Measurements from ENCODE around the gene ROPN1L.
"Not testable (repeated sequence)": the region's sequence is repeated elsewhere in the genome, so short reads cannot be mapped to it uniquely, and the experiment has no call there.

ROPN1L gene

GRCh38 chr5:10441083-10441991 lies at the start of gene ROPN1L:
Gene ROPN1L, plus strand, starts transcription at chr5:10441879. Its CDS starts 289 bp downstream, at chr5:10442168.
- no peak for FAIRE-seq

GRCh38 chr5:10392567-10393328 lies 48.9 kb upstream of the ROPN1L start:
- not testable (repeated sequence) for FAIRE-seq

GRCh38 chr5:10393491-10393890 lies 48.2 kb upstream of the ROPN1L start:
- no peak for FAIRE-seq

GRCh38 chr5:10396552-10396951 lies 45.1 kb upstream of the ROPN1L start:
- no peak for FAIRE-seq

- no peak for FAIRE-seq
These were observed 41.8 kb upstream of the ROPN1L start for GRCh38 chr5:10399839-10400238.

DNA sequence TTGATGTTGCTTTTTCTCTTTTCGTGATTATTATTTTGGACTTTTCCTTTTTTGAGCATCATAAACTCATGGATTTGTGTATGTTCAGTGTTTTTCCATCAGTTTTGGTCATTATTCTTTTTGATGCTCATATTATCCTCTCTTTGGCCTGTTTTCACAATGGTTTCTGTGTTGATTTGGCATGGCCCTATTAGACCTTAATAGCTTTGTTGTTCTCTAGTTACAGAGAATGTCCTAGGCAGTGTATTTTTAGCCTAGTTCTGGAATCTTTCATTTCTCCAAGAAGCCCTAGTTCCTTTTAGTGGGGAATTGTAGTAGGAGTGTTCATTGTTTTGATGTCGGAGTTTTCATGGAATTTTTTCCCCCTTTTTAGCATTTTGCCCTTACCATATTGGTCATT lies 41.3 kb upstream of the ROPN1L start:
- no peak for FAIRE-seq

DNA sequence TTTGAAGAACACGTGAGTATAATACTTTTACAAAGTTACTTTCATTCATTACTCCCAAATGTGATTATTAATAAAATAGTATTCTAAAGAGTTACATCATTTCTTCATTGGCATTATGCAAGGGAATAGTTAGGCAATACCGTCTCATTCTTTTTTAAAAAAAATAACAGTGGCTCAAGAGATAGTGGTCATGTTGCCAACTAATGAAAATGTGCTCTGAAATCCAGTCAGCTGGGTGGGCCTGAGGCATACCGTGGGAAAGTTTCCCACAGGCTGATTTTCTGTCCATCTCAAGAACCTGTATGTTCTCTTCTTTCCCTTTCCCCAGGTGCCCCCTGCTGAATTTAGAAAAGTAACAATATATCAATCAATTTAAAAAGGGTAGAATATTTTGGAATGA lies 40.8 kb upstream of the ROPN1L start:
- FAIRE-seq = no peak

- no peak for FAIRE-seq
These were observed 40.2 kb upstream of the ROPN1L start for GRCh38 chr5:10401498-10401897.

- no peak for FAIRE-seq
These were observed 37.9 kb upstream of the ROPN1L start for GRCh38 chr5:10403829-10404228.

GRCh38 chr5:10406651-10407050 lies 35.0 kb upstream of the ROPN1L start:
- FAIRE-seq = no peak

DNA sequence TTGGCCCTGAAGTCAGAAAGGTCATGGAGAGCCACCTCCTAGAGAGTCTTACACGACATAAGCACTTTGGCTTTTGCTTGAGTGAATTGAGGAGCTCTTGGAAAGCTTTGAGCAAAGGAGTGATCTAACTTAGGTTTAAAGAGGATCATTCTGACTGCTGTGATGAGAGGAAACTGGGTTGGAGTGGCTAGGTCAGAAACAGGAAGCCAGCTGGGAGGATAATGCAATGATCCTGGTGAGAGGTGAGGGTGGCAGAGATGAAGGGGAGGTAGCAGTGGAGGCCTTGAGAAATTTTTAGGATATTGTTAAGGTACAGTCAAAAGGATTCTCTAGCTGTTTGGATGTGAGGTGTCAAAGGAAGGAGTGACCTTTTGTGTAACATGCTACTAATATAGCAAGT lies 32.2 kb upstream of the ROPN1L start:
- FAIRE-seq = no peak

DNA sequence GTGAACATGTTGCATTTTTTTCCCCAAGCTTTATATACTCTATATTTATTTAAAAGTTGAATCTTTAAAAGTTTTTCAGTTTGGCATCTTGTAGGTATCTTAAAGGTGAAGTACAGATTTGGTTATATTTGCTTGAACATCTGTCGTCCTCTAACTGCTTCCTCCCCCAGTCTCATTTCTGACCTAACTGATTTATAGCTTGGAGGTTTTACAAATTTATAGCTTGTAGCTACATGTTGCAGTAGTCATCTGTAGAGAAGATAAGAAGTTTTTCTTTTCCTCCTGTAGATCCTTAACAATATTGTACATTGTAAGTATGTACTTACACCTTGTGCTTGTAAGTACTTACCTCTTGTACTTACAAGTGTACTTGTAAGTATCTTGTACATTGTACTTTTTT lies 31.0 kb upstream of the ROPN1L start:
- no peak for FAIRE-seq

GRCh38 chr5:10411336-10411735 lies 30.3 kb upstream of the ROPN1L start:
- no peak for FAIRE-seq

- FAIRE-seq = no peak
These were observed 24.8 kb upstream of the ROPN1L start for GRCh38 chr5:10416868-10417267.

DNA sequence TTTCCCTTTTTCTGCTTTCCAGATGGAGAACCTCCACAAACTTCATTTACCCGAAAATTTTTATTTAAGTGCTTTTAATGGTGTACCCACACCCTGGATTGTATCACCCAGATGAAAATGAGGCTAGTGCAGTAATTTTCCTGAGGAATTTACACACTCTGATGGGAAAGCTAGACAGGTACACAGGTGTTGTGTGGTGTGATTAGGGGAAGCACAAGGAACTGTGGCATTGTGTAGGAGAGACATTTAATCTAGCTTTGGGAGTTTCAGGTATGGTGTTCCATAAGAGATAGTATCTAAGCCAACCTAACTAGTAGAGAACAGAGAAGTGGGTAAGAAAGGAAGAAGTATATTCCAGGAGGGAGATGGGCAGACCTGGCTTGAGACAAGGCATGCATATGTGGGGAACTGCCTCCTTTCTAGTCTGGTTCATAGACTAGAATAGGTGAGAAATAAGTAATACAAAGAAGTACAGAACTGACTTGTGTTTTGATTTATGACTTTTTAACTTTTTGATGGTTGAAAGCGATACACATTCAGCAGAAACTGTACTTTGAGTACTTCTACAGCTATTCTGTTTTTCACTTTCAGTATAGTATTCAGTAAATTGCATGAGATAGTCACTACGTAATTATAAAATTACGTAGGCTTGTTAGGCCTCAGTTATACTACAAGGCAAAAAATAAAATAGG lies 22.9 kb upstream of the ROPN1L start:
- FAIRE-seq = no peak

DNA sequence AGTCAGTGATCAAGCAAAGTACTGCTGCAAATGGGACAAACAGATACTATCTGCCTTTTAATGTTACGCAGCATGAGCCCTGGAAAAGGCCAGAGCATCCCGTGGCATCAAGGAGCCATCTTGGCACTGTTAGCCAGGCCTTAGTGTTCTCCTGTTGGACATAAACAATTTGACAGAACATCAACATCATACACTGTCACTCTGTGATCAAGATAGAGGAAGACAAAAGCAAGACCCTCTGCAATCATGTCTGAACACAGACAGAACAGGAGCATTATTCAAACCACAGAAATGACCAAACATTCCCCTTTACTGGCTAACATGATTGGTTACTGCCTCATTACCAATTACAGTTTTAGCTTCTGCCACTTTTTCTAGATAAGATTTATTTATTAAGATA lies 21.2 kb upstream of the ROPN1L start:
- no peak for FAIRE-seq

DNA sequence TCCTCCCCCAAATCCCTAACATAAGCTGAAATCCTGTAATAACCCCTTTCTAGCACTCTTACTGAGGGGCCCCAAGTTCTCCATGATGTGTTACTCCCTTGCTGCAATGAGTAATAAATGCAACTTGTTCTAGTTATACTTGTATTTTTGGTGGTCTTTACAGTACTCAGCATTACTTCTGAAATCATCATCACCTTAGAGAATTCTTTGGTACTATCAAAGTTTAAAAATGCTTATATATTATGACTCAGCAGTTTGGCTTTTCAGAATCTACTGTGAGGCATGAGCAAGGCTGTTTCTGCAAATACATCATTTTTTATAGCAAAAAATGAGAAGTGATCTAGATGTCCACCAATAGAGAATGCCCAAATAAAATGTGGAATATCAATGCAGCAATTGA lies 20.7 kb upstream of the ROPN1L start:
- no peak for FAIRE-seq

DNA sequence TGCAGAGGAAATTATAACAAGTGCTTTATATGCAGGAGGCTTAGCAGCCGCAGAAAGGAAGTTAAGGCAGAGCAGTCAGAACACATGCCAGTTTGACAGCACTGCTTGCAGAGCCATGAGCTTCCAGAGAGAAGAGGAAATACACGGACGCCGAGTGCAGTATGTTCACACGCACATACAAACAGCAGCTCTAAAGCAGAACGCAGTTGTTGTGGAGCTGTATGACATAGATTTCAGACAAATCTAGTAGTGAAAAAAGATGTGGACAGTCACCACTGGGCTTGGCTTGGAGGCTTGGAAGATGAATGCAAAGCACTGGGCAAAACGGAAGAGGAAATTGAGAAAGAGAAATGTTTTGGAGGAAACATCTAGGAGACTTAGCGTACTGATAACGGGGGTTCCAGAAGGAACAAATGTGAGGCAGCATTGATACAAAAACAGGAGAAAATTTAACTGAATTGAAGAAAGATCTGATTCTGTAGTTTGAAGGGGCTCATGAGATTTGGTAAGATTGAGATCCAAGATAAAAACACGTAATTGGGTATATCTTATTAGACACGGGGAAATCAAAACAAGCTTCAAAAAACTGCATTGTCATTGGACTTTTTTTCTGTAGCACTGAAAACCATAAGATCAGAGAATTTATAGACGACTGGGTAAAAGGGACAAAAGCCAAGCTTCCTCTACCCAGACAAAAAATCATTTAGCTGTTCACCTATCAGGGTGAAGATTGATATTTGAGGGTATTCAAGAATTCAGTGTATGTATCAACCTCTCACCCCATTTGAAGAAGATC lies 19.6 kb upstream of the ROPN1L start:
- FAIRE-seq = no peak

DNA sequence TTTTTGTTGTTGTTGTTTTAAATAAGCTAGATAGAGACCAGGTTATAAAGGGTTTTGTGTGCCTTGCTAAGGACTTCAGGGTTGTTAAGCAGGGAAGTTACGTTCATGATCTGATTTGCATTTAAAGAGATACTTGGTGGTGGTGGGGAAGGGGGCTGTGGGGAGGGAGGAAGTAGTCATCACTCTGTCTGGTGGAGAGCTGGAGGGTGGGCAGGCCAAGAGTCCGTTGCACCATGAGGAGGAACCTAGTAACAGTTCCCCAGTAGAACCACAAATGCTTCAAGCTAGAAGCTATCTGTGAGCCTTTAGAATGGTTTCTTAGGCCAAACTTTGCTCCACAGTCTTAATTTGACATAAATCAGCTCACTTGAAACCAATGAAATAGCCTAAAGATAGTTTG lies 18.7 kb upstream of the ROPN1L start:
- FAIRE-seq = no peak

GRCh38 chr5:10424124-10424731 lies 17.5 kb upstream of the ROPN1L start:
- FAIRE-seq = no peak

- FAIRE-seq = no peak
These were observed 14.5 kb upstream of the ROPN1L start for GRCh38 chr5:10427201-10427600.

DNA sequence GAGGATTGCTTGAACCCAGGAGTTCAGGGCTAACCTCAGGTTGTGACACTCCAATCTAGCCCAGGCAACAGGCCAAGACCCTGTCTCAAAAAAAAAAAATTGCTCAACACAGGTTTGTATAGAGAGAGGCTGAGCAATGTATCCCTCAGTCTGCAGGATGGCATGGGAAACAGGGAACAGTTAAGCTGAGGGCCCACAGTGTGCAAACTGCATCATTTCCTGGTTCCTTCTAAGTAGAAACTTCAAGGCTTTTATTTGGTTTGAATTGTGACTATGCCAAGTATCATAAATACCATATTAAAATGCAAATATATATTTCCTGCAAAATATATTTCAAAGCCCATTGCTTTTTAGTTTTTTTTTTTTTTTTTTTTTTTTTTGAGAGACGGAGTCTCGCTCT lies 13.7 kb upstream of the ROPN1L start:
- no peak for FAIRE-seq
